ENCODE measurements around the gene TECTB.

TECTB gene

GRCh38 chr10:112289373-112290053 lies 6.3 kb downstream of the TECTB start:
- Histone ChIP-seq H3K27ac (ENCODE audit: low read length, poor library complexity, severe bottlenecking) (no peak overlapping the region), H4K8ac (ENCODE audit: low read length) (no peak overlapping the region), H3K23ac (ENCODE audit: low read length in 2 of 2) (no peak overlapping the region), H2BK15ac (ENCODE audit: low read depth, poor library complexity, severe bottlenecking) (no peak overlapping the region), H3K9ac (ENCODE audit: low read length) (no peak overlapping the region), H3K14ac (ENCODE audit: low read length in 2 of 2) (no peak overlapping the region), H4K91ac (ENCODE audit: low read length) (no peak overlapping the region), H3K4me2 (ENCODE audit: low read length, poor library complexity, severe bottlenecking) (no peak overlapping the region), H3K4ac (ENCODE audit: low read depth in 1 of 2, low read length in 2 of 2) (no peak overlapping the region), H2BK5ac (ENCODE audit: low read depth, low read length, poor library complexity, severe bottlenecking) (no peak overlapping the region), H3K36me3 (ENCODE audit: control insufficient read depth in 1 of 2, insufficient read depth in 2 of 2, low read depth in 1 of 2, low read length in 2 of 2) (no peaks in the 10 kb centered on the region), H2AK5ac (ENCODE audit: low read length, severe bottlenecking) (no peak overlapping the region), H3K4me3 (ENCODE audit: insufficient read depth in 1 of 2, low read depth in 1 of 2, low read length in 2 of 2) (no peak overlapping the region), H2BK120ac (ENCODE audit: low read depth, low read length) (no peak overlapping the region), H3K27me3 (ENCODE audit: control insufficient read depth in 1 of 2, insufficient read depth in 1 of 2, low read length in 2 of 2) (peaks cover 0 to 21% of the 10 kb centered on the region in 2 experiments), H3K4me1 (ENCODE audit: control insufficient read depth, insufficient read depth, low read depth, low read length) (no peaks in the 10 kb centered on the region), H3K9me3 (ENCODE audit: control insufficient read depth, low read length) (no peaks in the 10 kb centered on the region), H3K79me1 (replicated peaks; ENCODE audit: low read length, poor library complexity, severe bottlenecking) (no peaks in the 10 kb centered on the region), H2BK12ac (ENCODE audit: low read length in 2 of 2) (no peak overlapping the region), H2AFZ (ENCODE audit: low read depth, low read length) (no peak overlapping the region), H3K18ac (ENCODE audit: low read depth in 1 of 2, low read length in 2 of 2) (no peak overlapping the region)
- DNase-seq = no peak
- WGBS = 84% methylated on average over 7 of the region's 7 CpGs

GRCh38 chr10:112290054-112290373 lies 6.8 kb downstream of the TECTB start:
- no peaks in the 10 kb centered on the region for H3K36me3 ChIP-seq (ENCODE audit: control insufficient read depth in 1 of 2, insufficient read depth in 2 of 2, low read depth in 1 of 2, low read length in 2 of 2)
- H2BK15ac ChIP-seq (ENCODE audit: low read depth, poor library complexity, severe bottlenecking) = no peak overlapping the region
- no peaks in the 10 kb centered on the region for H3K9me3 ChIP-seq (ENCODE audit: control insufficient read depth, low read length)
- H3K23ac ChIP-seq (ENCODE audit: low read length in 2 of 2) = no peak overlapping the region
- no peak overlapping the region for H3K14ac ChIP-seq (ENCODE audit: low read length in 2 of 2)
- no peak overlapping the region for H4K91ac ChIP-seq (ENCODE audit: low read length)
- H3K9ac ChIP-seq (ENCODE audit: low read length) = no peak overlapping the region
- peaks cover 0 to 24% of the 10 kb centered on the region in 2 experiments for H3K27me3 ChIP-seq (ENCODE audit: control insufficient read depth in 1 of 2, insufficient read depth in 1 of 2, low read length in 2 of 2)
- no peak overlapping the region for H2BK12ac ChIP-seq (ENCODE audit: low read length in 2 of 2)
- H3K4me1 ChIP-seq (ENCODE audit: control insufficient read depth, insufficient read depth, low read depth, low read length) = no peaks in the 10 kb centered on the region
- no peak overlapping the region for H4K8ac ChIP-seq (ENCODE audit: low read length)
- H3K4me2 ChIP-seq (ENCODE audit: low read length, poor library complexity, severe bottlenecking) = no peak overlapping the region
- no peak overlapping the region for H3K4ac ChIP-seq (ENCODE audit: low read depth in 1 of 2, low read length in 2 of 2)
- H2BK120ac ChIP-seq (ENCODE audit: low read depth, low read length) = no peak overlapping the region
- no peak overlapping the region for H3K18ac ChIP-seq (ENCODE audit: low read depth in 1 of 2, low read length in 2 of 2)
- 100% methylated on average over 1 of the region's 2 CpGs for WGBS
- no peak for DNase-seq
- H3K4me3 ChIP-seq (ENCODE audit: insufficient read depth in 1 of 2, low read depth in 1 of 2, low read length in 2 of 2) = no peak overlapping the region
- H3K79me1 ChIP-seq (replicated peaks; ENCODE audit: low read length, poor library complexity, severe bottlenecking) = no peaks in the 10 kb centered on the region
- no peak overlapping the region for H2AFZ ChIP-seq (ENCODE audit: low read depth, low read length)
- no peak overlapping the region for H3K27ac ChIP-seq (ENCODE audit: low read length, poor library complexity, severe bottlenecking)
- H2AK5ac ChIP-seq (ENCODE audit: low read length, severe bottlenecking) = no peak overlapping the region
- H2BK5ac ChIP-seq (ENCODE audit: low read depth, low read length, poor library complexity, severe bottlenecking) = no peak overlapping the region

- H3K27me3 ChIP-seq (ENCODE audit: control insufficient read depth in 1 of 2, insufficient read depth in 1 of 2, low read length in 2 of 2) = peaks cover 3 to 22% of the 10 kb centered on the region in 2 experiments
These were observed 11.0 kb downstream of the TECTB start for GRCh38 chr10:112294169-112294568.

GRCh38 chr10:112295853-112296830 lies 12.9 kb downstream of the TECTB start:
- 52% methylated on average over 8 of the region's 8 CpGs for WGBS
- Histone ChIP-seq H3K79me1 (replicated peaks; ENCODE audit: low read length, poor library complexity, severe bottlenecking) (no peaks in the 10 kb centered on the region), H2BK5ac (ENCODE audit: low read depth, low read length, poor library complexity, severe bottlenecking) (no peak overlapping the region), H2BK12ac (ENCODE audit: low read length in 2 of 2) (no peak overlapping the region), H3K4ac (ENCODE audit: low read depth in 1 of 2, low read length in 2 of 2) (no peak overlapping the region), H3K27ac (ENCODE audit: low read length, poor library complexity, severe bottlenecking) (no peak overlapping the region), H3K23ac (ENCODE audit: low read length in 2 of 2) (no peak overlapping the region), H4K91ac (ENCODE audit: low read length) (no peak overlapping the region), H4K8ac (ENCODE audit: low read length) (no peak overlapping the region), H3K14ac (ENCODE audit: low read length in 2 of 2) (no peak overlapping the region), H3K4me3 (ENCODE audit: insufficient read depth in 1 of 2, low read depth in 1 of 2, low read length in 2 of 2) (no peak overlapping the region), H3K36me3 (ENCODE audit: control insufficient read depth in 1 of 2, insufficient read depth in 2 of 2, low read depth in 1 of 2, low read length in 2 of 2) (no peaks in the 10 kb centered on the region), H3K4me1 (ENCODE audit: control insufficient read depth, insufficient read depth, low read depth, low read length) (no peaks in the 10 kb centered on the region), H2BK120ac (ENCODE audit: low read depth, low read length) (no peak overlapping the region), H3K4me2 (ENCODE audit: low read length, poor library complexity, severe bottlenecking) (no peak overlapping the region), H2BK15ac (ENCODE audit: low read depth, poor library complexity, severe bottlenecking) (no peak overlapping the region), H3K9ac (ENCODE audit: low read length) (no peak overlapping the region), H2AFZ (ENCODE audit: low read depth, low read length) (no peak overlapping the region), H3K9me3 (ENCODE audit: control insufficient read depth, low read length) (no peaks in the 10 kb centered on the region), H3K18ac (ENCODE audit: low read depth in 1 of 2, low read length in 2 of 2) (no peak overlapping the region), H3K27me3 (ENCODE audit: control insufficient read depth in 1 of 2, insufficient read depth in 1 of 2, low read length in 2 of 2) (peaks cover 3 to 26% of the 10 kb centered on the region in 2 experiments), H2AK5ac (ENCODE audit: low read length, severe bottlenecking) (no peak overlapping the region)
- peak; percentile 63 for DNase-seq

More at GRCh38 chr10:112294169-112294568, 11.0 kb downstream of the TECTB start:
- Histone ChIP-seq H2AFZ (ENCODE audit: low read depth, low read length) (no peak overlapping the region), H3K18ac (ENCODE audit: low read depth in 1 of 2, low read length in 2 of 2) (no peak overlapping the region), H3K27ac (ENCODE audit: low read length, poor library complexity, severe bottlenecking) (no peak overlapping the region), H2BK120ac (ENCODE audit: low read depth, low read length) (no peak overlapping the region), H2AK5ac (ENCODE audit: low read length, severe bottlenecking) (no peak overlapping the region), H3K79me1 (replicated peaks; ENCODE audit: low read length, poor library complexity, severe bottlenecking) (no peaks in the 10 kb centered on the region), H2BK12ac (ENCODE audit: low read length in 2 of 2) (no peak overlapping the region), H3K4me3 (ENCODE audit: insufficient read depth in 1 of 2, low read depth in 1 of 2, low read length in 2 of 2) (no peak overlapping the region), H3K4me1 (ENCODE audit: control insufficient read depth, insufficient read depth, low read depth, low read length) (no peaks in the 10 kb centered on the region), H3K9ac (ENCODE audit: low read length) (no peak overlapping the region), H2BK5ac (ENCODE audit: low read depth, low read length, poor library complexity, severe bottlenecking) (no peak overlapping the region), H3K23ac (ENCODE audit: low read length in 2 of 2) (no peak overlapping the region), H3K14ac (ENCODE audit: low read length in 2 of 2) (no peak overlapping the region), H3K36me3 (ENCODE audit: control insufficient read depth in 1 of 2, insufficient read depth in 2 of 2, low read depth in 1 of 2, low read length in 2 of 2) (no peaks in the 10 kb centered on the region), H4K8ac (ENCODE audit: low read length) (no peak overlapping the region), H2BK15ac (ENCODE audit: low read depth, poor library complexity, severe bottlenecking) (no peak overlapping the region), H3K9me3 (ENCODE audit: control insufficient read depth, low read length) (no peaks in the 10 kb centered on the region), H4K91ac (ENCODE audit: low read length) (no peak overlapping the region), H3K4me2 (ENCODE audit: low read length, poor library complexity, severe bottlenecking) (no peak overlapping the region), H3K4ac (ENCODE audit: low read depth in 1 of 2, low read length in 2 of 2) (no peak overlapping the region)
- WGBS = 96% methylated on average over 2 of the region's 5 CpGs
- no peak for DNase-seq
